ENCODE data around the gene GMCL2.
"Not testable (repeated sequence)": the region's sequence is repeated elsewhere in the genome, so short reads cannot be mapped to it uniquely, and the experiment has no call there.

GMCL2 gene

GRCh38 chr5:178232920-178233429, 45.8 kb upstream of the GMCL2 start:
- TF ChIP-seq CTCF (IDR thresholded peaks at IDR 0.05; ENCODE audit: insufficient read depth, missing control alignments): no peak
- no peak for DNase-seq (ENCODE audit: insufficient read length, low spot score)
- FAIRE-seq: no peak

GRCh38 chr5:178232124-178232919, 45.2 kb upstream of the GMCL2 start, which contains the start of gene PHYKPL:
TSS of gene PHYKPL (minus strand) at chr5:178232802. CDS start at chr5:178232550, 252 bp downstream.
- FAIRE-seq (no peak), DNase-seq (ENCODE audit: insufficient read length, low spot score) (peak; percentile 69)
- TF ChIP-seq CTCF (IDR thresholded peaks at IDR 0.05; ENCODE audit: insufficient read depth, missing control alignments): no peak

GRCh38 chr5:178231539-178232123, 44.5 kb upstream of the GMCL2 start:
- FAIRE-seq (no peak), DNase-seq (ENCODE audit: insufficient read length, low spot score) (no peak)
- no peak for TF ChIP-seq CTCF (IDR thresholded peaks at IDR 0.05; ENCODE audit: insufficient read depth, missing control alignments)

GRCh38 chr5:178230879-178231538, 43.8 kb upstream of the GMCL2 start:
- FAIRE-seq (no peak), DNase-seq (ENCODE audit: insufficient read length, low spot score) (no peak)
- TF ChIP-seq CTCF (IDR thresholded peaks at IDR 0.05; ENCODE audit: insufficient read depth, missing control alignments): no peak

- DNase-seq (ENCODE audit: insufficient read length, low spot score): no peak
- TF ChIP-seq CTCF (IDR thresholded peaks at IDR 0.05; ENCODE audit: insufficient read depth, missing control alignments): no peak
- FAIRE-seq: no peak
Observed at GRCh38 chr5:178229861-178230260, 42.7 kb upstream of the GMCL2 start.

GRCh38 chr5:178229111-178229510, 41.9 kb upstream of the GMCL2 start:
- not testable (repeated sequence) for DNase-seq (ENCODE audit: insufficient read length, low spot score); FAIRE-seq

- DNase-seq (ENCODE audit: insufficient read length, low spot score) (no peak), FAIRE-seq (no peak)
- TF ChIP-seq CTCF (IDR thresholded peaks at IDR 0.05; ENCODE audit: insufficient read depth, missing control alignments): no peak
Observed at GRCh38 chr5:178228609-178229008, 41.4 kb upstream of the GMCL2 start.
